Stimulated activated CD8-positive, alpha-beta memory T cell treated with anti-CD3 and anti-CD28 coated beads, Interleukin-4, amount 100 ng/mL, for 4 hours (primary cell): ENCODE data around the gene CDK12.

ENCODE experiments used
- DNase-seq, 2 donors: peaks; one replicate each; pipeline ENCODE4 v3.0.0-alpha.2; 2020; ENCODE audit warnings: low read depth in 2 of 2, low spot score in 1 of 2

The CDK12 gene

GRCh38 chr17:39548494-39549225, 87.4 kb downstream of the CDK12 start:
- DNase-seq: no peak

- DNase-seq: no peak
Measured at GRCh38 chr17:39549747-39550573, 88.7 kb downstream of the CDK12 start.

GRCh38 chr17:39551879-39552278, 90.6 kb downstream of the CDK12 start:
- no peak for DNase-seq

- no peak for DNase-seq
Measured at GRCh38 chr17:39553341-39553945, 92.2 kb downstream of the CDK12 start.

- DNase-seq: no peak
Measured at GRCh38 chr17:39555368-39555767, 94.1 kb downstream of the CDK12 start.

- no peak for DNase-seq
Measured at GRCh38 chr17:39556423-39556822, 95.1 kb downstream of the CDK12 start.

- no peak for DNase-seq
Measured at GRCh38 chr17:39562395-39562794, 101.1 kb downstream of the CDK12 start.

GRCh38 chr17:39562976-39563375, 101.7 kb downstream of the CDK12 start:
- DNase-seq: no peak

GRCh38 chr17:39563476-39563875, 102.2 kb downstream of the CDK12 start:
- DNase-seq: no peak

GRCh38 chr17:39564211-39564848, 103.0 kb downstream of the CDK12 start:
- DNase-seq: no peak

- no peak for DNase-seq
Measured at GRCh38 chr17:39566094-39566850, 105.0 kb downstream of the CDK12 start.

GRCh38 chr17:39568702-39569101, 107.4 kb downstream of the CDK12 start:
- DNase-seq: no peak

- no peak for DNase-seq
Measured at GRCh38 chr17:39569126-39569525, 107.8 kb downstream of the CDK12 start.

- DNase-seq: no peak
Measured at GRCh38 chr17:39572121-39572520, 110.8 kb downstream of the CDK12 start.

GRCh38 chr17:39573447-39574298, 112.4 kb downstream of the CDK12 start:
- DNase-seq: no peak

GRCh38 chr17:39576187-39576586, 114.9 kb downstream of the CDK12 start:
- DNase-seq: no peak

- no peak for DNase-seq
Measured at GRCh38 chr17:39578272-39578671, 117.0 kb downstream of the CDK12 start.

GRCh38 chr17:39579318-39580081, 118.2 kb downstream of the CDK12 start:
- DNase-seq: no peak

- DNase-seq: no peak
Measured at GRCh38 chr17:39580082-39580468, 118.8 kb downstream of the CDK12 start.
